Lower lobe of right lung (tissue), 2 donors: ENCODE measurements around the gene KLHDC4. TPM values are rescaled to one million over a fixed set of nuclear protein-coding genes. Genes with fewer than 3 reads are reported as not detected.
A peak's percentile ranks its signal among the peaks of the same experiment; 100 is the strongest.
"Not testable (repeated sequence)": the region's sequence is repeated elsewhere in the genome, so short reads cannot be mapped to it uniquely, and the experiment has no call there.

ENCODE experiments used
- ATAC-seq, 2 donors: fragments of 200-7000 bp; cut with Tn5 transposase; one replicate each; pipeline ENCODE4 v1.9.1; 2020 to 2022; ENCODE audit warnings: mild to moderate bottlenecking in 2 of 2, moderate library complexity in 2 of 2
- DNase-seq: peaks from one replicate; pipeline ENCODE4 v3.0.0-alpha.2; 2020
- H3K27ac ChIP-seq: fragments of 200-600 bp; one replicate; pipeline ENCODE4 v1.8.0; 2022
- H3K27me3 ChIP-seq: fragments of 200-600 bp; one replicate; pipeline ENCODE4 v1.8.0; 2022; ENCODE audit warnings: low read depth
- H3K36me3 ChIP-seq: fragments of 200-600 bp; one replicate; pipeline ENCODE4 v1.8.0; 2022; ENCODE audit warnings: mild to moderate bottlenecking
- H3K4me1 ChIP-seq: fragments of 200-600 bp; one replicate; pipeline ENCODE4 v1.8.0; 2022
- H3K4me3 ChIP-seq: fragments of 200-600 bp; one replicate; pipeline ENCODE4 v1.8.0; 2022; ENCODE audit warnings: mild to moderate bottlenecking
- H3K9me3 ChIP-seq: fragments of 200-600 bp; one replicate; pipeline ENCODE4 v1.8.0; 2022
- intact Hi-C: fragments of 100-400 bp; cut with DNase I; formaldehyde crosslinking; loops from one replicate; pipeline ENCODE4 v1.11.0; 2022
- total RNA-seq: library from RNA; stranded (reverse); fragmentation: NEBNext Ultra II Directional; extraction: Animal tissue kit (Norgen Biotek cat#: 25700); gene quantifications from one replicate; pipeline ENCODE4 v1.2.1, GENCODE V29; 2021
- TF ChIP-seq, protein P1 (sequence below): fragments of 200-600 bp; IDR thresholded peaks from one replicate; pipeline ENCODE4 v1.8.0; 2022; ENCODE audit warnings: antibody characterized with exemption, mild to moderate bottlenecking
- donor health status: DM: no; HTN: yes; CAD: no; lungs with severe emphysema.

KLHDC4 gene
- total RNA-seq, 1 donor from 2014 or later: 33.9 TPM

DNA sequence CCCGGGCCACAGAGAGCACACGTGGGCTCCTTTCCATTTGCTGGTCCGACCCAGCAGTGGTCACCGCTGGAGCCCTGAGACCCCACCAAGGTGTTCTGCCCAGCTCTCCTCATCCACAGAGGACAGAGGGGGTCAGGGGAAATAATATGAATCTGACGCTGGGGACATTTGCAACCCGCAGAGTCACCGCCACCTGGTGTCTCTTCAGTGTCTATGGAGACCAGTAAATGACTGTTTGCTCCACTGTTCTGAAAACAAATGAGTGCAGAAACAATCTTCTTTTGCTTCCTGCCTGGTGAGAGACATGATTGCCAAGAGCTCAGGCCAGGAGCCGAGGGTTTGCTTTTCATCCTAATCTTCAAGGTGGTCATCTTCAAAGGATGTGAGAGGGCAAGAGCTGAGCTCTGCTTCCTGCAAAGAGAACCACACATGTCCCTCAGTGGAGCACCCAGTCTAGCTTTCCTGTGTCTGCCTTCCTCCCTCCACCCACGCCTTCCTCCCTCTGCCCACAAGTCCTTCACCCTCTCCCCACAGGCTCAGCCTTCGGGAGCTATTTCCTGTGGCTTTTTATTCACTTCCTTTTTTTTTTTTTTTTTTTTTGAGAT is 14.7 kb upstream of the KLHDC4 start:
- H3K4me3 ChIP-seq: no peak overlapping the region
- peak; percentile 81 for DNase-seq
- H3K27me3 ChIP-seq: peaks cover 6% of the 10 kb centered on the region
- H3K36me3 ChIP-seq: no peaks in the 10 kb centered on the region
- intact Hi-C loops: no loop called here
- peak; percentile 45 to 48 for ATAC-seq
- H3K27ac ChIP-seq: no peak overlapping the region
- H3K9me3 ChIP-seq: no peaks in the 10 kb centered on the region
- peaks cover 39% of the 10 kb centered on the region for H3K4me1 ChIP-seq
- TF ChIP-seq, protein P1, sequence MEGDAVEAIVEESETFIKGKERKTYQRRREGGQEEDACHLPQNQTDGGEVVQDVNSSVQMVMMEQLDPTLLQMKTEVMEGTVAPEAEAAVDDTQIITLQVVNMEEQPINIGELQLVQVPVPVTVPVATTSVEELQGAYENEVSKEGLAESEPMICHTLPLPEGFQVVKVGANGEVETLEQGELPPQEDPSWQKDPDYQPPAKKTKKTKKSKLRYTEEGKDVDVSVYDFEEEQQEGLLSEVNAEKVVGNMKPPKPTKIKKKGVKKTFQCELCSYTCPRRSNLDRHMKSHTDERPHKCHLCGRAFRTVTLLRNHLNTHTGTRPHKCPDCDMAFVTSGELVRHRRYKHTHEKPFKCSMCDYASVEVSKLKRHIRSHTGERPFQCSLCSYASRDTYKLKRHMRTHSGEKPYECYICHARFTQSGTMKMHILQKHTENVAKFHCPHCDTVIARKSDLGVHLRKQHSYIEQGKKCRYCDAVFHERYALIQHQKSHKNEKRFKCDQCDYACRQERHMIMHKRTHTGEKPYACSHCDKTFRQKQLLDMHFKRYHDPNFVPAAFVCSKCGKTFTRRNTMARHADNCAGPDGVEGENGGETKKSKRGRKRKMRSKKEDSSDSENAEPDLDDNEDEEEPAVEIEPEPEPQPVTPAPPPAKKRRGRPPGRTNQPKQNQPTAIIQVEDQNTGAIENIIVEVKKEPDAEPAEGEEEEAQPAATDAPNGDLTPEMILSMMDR: no peak

DNA sequence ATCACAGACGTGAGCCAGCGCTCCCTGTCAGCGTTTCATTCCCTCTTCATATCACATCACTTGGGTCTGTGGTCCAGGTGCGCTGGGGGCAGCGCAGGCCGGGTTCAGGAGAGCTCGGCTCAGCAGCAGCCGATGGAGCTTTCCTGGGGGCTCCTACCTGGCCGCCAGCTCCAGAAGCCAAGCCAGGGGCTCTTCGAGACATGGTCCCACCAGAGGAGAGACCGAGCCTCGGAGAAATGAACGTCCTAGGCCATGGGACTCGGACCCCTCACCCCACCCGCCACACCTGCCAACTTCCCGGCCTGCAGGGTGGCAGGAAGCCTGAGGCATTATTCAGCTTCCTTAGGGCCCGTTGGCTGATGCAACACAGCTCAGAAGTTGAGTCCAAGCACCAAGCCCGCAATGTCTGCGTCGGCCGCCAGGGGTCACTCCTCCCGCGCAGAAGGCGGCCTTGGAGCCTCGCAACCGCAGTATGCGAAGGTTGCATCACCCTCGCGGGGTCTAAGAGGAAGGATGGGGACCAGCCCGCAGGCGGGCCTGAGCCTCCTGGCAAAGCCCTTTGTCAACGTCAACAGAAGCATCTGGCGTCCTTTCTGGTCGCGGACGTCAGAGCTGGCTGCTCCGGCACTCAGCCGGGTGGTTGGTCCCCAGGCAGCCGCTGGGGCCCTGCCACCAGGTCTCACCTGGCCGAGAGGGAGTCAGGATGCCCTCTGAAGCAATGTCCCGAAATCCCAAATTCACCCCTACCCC is 13.2 kb upstream of the KLHDC4 start:
- Histone ChIP-seq H3K9me3 (no peaks in the 10 kb centered on the region), H3K27me3 (peaks cover 12% of the 10 kb centered on the region), H3K4me3 (no peak overlapping the region), H3K4me1 (peaks cover 39% of the 10 kb centered on the region), H3K36me3 (no peaks in the 10 kb centered on the region), H3K27ac (peak overlapping the region; percentile 56)
- DNase-seq: peak; percentile 96
- TF ChIP-seq, protein P1: peak; percentile 99
- ATAC-seq: peak; percentile 93 to 97
- intact Hi-C loops: no loop called here

DNA sequence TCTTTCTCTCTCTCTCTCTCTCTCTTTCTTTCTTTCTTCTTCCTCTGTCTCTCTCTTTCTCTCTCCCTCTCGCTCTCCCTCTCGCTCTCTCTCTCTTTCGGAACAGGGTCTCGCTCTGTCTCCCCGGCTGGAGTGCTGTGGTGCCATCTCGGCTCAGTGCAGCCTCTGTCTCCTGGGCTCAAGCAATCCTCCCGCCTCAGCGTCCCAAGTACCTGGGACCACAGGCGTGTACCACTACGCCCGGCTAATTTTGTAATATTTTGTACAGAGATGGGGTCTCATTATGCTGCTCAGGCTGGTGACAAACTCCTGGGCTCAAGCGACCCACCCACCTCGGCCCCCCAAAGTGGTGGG is 12.7 kb upstream of the KLHDC4 start:
- intact Hi-C loops: no loop called here
- peaks cover 39% of the 10 kb centered on the region for H3K4me1 ChIP-seq
- DNase-seq (no peak), ATAC-seq (no peak)
- H3K36me3 ChIP-seq: no peaks in the 10 kb centered on the region
- no peak overlapping the region for H3K4me3 ChIP-seq
- TF ChIP-seq, protein P1: no peak
- H3K27ac ChIP-seq: peak overlapping the region; percentile 56
- peaks cover 12% of the 10 kb centered on the region for H3K27me3 ChIP-seq
- no peaks in the 10 kb centered on the region for H3K9me3 ChIP-seq

DNA sequence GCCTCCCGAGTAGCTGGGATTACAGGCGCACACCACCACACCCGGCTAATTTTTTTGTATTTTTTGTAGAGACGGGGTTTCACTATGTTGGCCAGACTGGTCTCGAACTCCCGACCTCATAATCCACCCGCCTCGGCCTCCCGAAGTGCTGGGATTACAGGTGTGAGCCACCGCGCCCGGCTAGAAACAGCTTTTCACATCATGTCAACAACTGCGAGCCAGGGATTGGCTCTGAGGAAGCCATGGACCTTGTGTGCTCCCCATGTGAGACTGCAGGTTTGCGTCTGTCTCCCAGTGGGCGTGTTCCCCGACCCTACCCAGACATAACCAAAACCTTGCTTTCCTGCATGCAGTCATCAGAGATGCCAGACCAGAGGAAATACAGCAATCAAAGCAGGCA is 8.1 kb upstream of the KLHDC4 start:
- DNase-seq, ATAC-seq, H3K27ac ChIP-seq, H3K36me3 ChIP-seq, H3K4me3 ChIP-seq, H3K9me3 ChIP-seq, intact Hi-C loops: not testable (repeated sequence)
- H3K4me1 ChIP-seq: peaks cover 18% of the 10 kb centered on the region
- H3K27me3 ChIP-seq: peaks cover 12% of the 10 kb centered on the region

DNA sequence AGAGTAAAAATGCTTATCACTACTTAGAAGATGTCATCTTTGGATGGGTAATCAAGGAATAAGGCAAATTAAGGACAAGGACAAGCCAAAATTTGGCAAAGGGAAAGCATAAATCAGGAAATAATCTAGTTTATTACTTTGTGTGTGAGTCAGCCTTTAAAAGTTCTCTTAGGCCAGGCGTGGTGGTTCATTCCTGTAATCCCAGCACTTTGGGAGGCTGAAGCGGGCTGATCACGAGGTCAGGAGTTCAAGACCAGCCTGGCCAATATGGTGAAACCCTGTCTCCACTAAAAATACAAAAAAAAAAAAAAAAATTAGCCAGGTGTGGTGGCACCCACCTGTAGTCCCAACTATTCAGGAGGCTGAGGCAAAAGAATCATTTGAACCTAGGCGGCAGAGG is 1.7 kb upstream of the KLHDC4 start:
- H3K36me3 ChIP-seq: peaks cover 14% of the 10 kb centered on the region
- H3K27ac ChIP-seq, DNase-seq, H3K27me3 ChIP-seq, H3K9me3 ChIP-seq, ATAC-seq, intact Hi-C loops, H3K4me3 ChIP-seq: not testable (repeated sequence)
- H3K4me1 ChIP-seq: peaks cover 20% of the 10 kb centered on the region

DNA sequence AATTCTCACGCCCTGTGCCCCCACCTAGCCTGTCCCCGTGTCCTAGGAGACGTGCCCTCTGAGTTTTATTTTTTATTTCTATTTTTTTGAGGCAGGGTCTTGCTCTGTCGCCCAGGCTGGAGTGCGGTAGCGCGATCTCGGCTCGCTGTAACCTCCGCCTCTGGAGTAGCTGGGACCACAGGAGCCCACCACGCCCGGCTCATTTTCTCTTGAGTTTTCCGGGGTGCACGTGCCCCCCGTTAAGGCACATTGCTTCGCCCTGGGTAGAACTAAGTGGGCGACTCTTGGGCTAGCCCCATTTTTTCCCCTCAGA is 655 bp upstream of the KLHDC4 start:
- intact Hi-C loops: no loop called here
- Histone ChIP-seq H3K27ac (peak overlapping the region; percentile 94), H3K4me3 (peak overlapping the region; percentile 99), H3K4me1 (peaks cover 20% of the 10 kb centered on the region), H3K36me3 (peaks cover 24% of the 10 kb centered on the region), H3K9me3 (no peaks in the 10 kb centered on the region), H3K27me3 (no peaks in the 10 kb centered on the region)
- no peak for DNase-seq
- TF ChIP-seq, protein P1: no peak
- ATAC-seq: peak in 1 of 2 donors; percentile 5
